ENCODE measurements around the gene TRRAP. TPM values are rescaled to one million over a fixed set of nuclear protein-coding genes. Genes with fewer than 3 reads are reported as not detected.

Gene TRRAP
- total and polyA plus RNA-seq, 5 donors from 2014 or later = 2.9 to 66.5 (median 3.8) TPM

DNA sequence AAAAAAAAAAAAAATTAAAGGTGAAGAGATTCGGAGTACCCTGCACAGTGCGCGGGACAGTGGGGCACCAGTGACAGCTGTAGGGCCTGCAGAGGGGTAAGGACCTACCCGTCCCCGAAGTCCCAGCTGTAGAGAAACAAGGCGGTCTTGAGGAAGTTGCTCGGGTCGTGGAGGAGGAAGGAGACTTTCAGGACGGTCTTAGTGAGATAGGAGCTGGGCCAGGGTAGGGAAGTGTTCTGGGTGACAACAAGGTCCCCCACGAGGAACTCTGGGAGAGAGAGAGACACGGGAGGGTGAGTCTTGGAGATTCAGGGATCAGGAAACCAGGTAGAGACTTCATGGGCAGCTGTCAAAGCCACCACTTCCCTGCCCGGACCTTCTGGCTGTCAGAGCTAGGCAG is 18.3 kb upstream of the TRRAP start:
- Histone ChIP-seq H3K36me3 (ENCODE audit: control insufficient read depth, insufficient read depth, low read length) (no peaks in the 10 kb centered on the region), H3K27me3 (ENCODE audit: control insufficient read depth, insufficient read depth, low read length) (no peaks in the 10 kb centered on the region), H3K27ac (ENCODE audit: insufficient read depth, low read length, poor library complexity, severe bottlenecking) (no peak overlapping the region), H3K9me3 (ENCODE audit: control insufficient read depth in 2 of 2, low read length in 2 of 2) (no peaks in the 10 kb centered on the region), H3K4me1 (ENCODE audit: control insufficient read depth, insufficient read depth, low read length, poor library complexity, severe bottlenecking) (no peaks in the 10 kb centered on the region), H3K4me3 (ENCODE audit: low read depth, low read length) (no peak overlapping the region)
- no peaks in the 10 kb centered on the region for H3K9me3 Mint-ChIP-seq
- no peak overlapping the region for H3K4me3 Mint-ChIP-seq
- H3K27ac Mint-ChIP-seq = no peak overlapping the region
- DNase-seq (no peak), ATAC-seq (ENCODE audit: low read depth in 2 of 2) (no peak)
- peaks cover 30% of the 10 kb centered on the region for H3K27me3 Mint-ChIP-seq
- no peaks in the 10 kb centered on the region for H3K4me1 Mint-ChIP-seq
- H3K36me3 Mint-ChIP-seq = no peaks in the 10 kb centered on the region

DNA sequence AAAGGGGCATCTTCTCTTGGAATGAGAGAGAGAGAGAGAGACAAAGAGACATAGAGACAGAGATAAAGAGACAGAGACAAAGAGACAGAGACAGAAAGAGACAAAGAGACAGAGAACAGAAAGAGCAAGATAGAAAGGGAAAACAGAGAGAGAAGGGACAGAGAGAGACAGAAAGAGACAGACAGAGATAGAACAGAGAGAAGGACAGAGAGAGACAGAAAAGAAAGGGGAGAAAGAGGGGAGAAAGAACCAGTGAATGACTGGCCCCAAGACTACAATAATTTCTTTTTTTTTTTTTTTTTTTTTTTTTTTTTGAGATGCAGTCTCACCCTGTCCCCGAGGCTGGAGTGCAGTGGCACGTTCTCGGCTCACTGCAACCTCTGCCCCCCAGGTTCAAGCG is 16.1 kb upstream of the TRRAP start:
- no peaks in the 10 kb centered on the region for H3K36me3 ChIP-seq (ENCODE audit: control insufficient read depth, insufficient read depth, low read length)
- Mint-ChIP-seq H3K9me3 (no peaks in the 10 kb centered on the region), H3K4me3 (no peak overlapping the region), H3K27ac (no peak overlapping the region), H3K27me3 (peaks cover 37% of the 10 kb centered on the region), H3K4me1 (no peaks in the 10 kb centered on the region), H3K36me3 (no peaks in the 10 kb centered on the region)
- DNase-seq = no peak
- H3K9me3 ChIP-seq (ENCODE audit: control insufficient read depth in 2 of 2, low read length in 2 of 2) = no peaks in the 10 kb centered on the region
- no peaks in the 10 kb centered on the region for H3K27me3 ChIP-seq (ENCODE audit: control insufficient read depth, insufficient read depth, low read length)
- H3K27ac ChIP-seq (ENCODE audit: insufficient read depth, low read length, poor library complexity, severe bottlenecking) = no peak overlapping the region
- ATAC-seq (ENCODE audit: low read depth in 2 of 2) = no peak
- no peak overlapping the region for H3K4me3 ChIP-seq (ENCODE audit: low read depth, low read length)
- no peaks in the 10 kb centered on the region for H3K4me1 ChIP-seq (ENCODE audit: control insufficient read depth, insufficient read depth, low read length, poor library complexity, severe bottlenecking)

DNA sequence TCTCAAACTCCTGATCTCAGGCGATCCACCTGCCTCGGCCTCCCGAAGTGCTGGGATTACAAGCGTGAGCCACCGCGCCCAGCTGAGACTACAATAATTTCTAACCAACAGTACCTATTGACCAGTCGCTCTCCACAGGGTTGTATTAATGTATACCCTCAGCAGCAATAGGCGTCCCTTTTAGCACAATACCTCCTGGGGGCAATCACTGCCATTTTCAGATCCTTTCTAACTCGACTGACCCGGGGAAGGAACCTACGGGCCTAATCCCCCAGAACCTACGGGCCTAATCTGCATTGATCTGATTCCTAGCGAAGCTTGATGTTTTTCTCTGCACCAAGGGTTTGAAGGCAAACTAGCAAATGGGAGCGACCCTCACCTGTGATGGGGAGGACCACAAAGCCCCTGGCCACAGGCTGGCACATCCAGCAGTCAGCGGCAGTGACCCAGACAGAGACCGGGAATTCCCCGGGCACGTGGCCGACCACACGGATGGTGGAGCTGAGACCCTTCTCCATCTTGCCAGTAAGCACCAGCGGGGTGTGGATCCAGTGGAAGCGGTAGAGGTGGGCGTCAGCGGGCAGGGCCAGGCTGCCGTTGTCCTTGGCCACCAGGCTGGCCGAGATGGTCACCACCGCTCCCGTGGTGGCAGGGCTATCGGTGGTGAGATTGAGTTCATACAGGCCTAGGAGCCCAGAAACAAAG is 15.5 kb upstream of the TRRAP start:
- no peaks in the 10 kb centered on the region for H3K4me1 Mint-ChIP-seq
- no peak overlapping the region for H3K4me3 ChIP-seq (ENCODE audit: low read depth, low read length)
- no peak overlapping the region for H3K27ac ChIP-seq (ENCODE audit: insufficient read depth, low read length, poor library complexity, severe bottlenecking)
- H3K27ac Mint-ChIP-seq = no peak overlapping the region
- no peak overlapping the region for H3K4me3 Mint-ChIP-seq
- DNase-seq (no peak), ATAC-seq (ENCODE audit: low read depth in 2 of 2) (no peak)
- H3K36me3 ChIP-seq (ENCODE audit: control insufficient read depth, insufficient read depth, low read length) = no peaks in the 10 kb centered on the region
- no peaks in the 10 kb centered on the region for H3K4me1 ChIP-seq (ENCODE audit: control insufficient read depth, insufficient read depth, low read length, poor library complexity, severe bottlenecking)
- H3K27me3 ChIP-seq (ENCODE audit: control insufficient read depth, insufficient read depth, low read length) = no peaks in the 10 kb centered on the region
- no peaks in the 10 kb centered on the region for H3K9me3 Mint-ChIP-seq
- H3K9me3 ChIP-seq (ENCODE audit: control insufficient read depth in 2 of 2, low read length in 2 of 2) = no peaks in the 10 kb centered on the region
- H3K36me3 Mint-ChIP-seq = no peaks in the 10 kb centered on the region
- peaks cover 36% of the 10 kb centered on the region for H3K27me3 Mint-ChIP-seq

DNA sequence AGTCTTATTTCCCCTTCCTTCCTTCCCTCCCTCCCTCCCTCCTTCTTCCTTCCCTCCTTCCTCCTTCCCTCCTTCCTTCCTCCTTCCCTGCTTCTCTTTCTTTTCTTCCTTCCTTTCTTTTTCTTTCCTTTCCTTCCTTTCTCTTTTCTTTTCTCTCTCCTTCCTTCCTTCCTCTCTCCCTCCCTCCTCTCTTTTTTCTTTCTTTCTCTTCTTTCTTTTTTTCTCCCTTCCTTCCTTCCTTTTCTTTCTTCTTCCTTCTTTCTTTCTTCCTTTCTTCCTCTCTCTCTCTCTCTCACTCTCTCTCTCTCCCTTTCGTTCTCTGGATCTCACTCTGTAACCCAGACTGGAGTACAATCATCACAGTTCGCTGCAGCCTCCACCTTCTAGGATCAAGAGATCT is 14.7 kb upstream of the TRRAP start:
- Histone ChIP-seq H3K27me3 (ENCODE audit: control insufficient read depth, insufficient read depth, low read length) (peaks cover 3% of the 10 kb centered on the region), H3K27ac (ENCODE audit: insufficient read depth, low read length, poor library complexity, severe bottlenecking) (no peak overlapping the region), H3K4me3 (ENCODE audit: low read depth, low read length) (no peak overlapping the region), H3K9me3 (ENCODE audit: control insufficient read depth in 2 of 2, low read length in 2 of 2) (no peaks in the 10 kb centered on the region), H3K36me3 (ENCODE audit: control insufficient read depth, insufficient read depth, low read length) (no peaks in the 10 kb centered on the region), H3K4me1 (ENCODE audit: control insufficient read depth, insufficient read depth, low read length, poor library complexity, severe bottlenecking) (no peaks in the 10 kb centered on the region)
- H3K36me3 Mint-ChIP-seq = no peaks in the 10 kb centered on the region
- no peaks in the 10 kb centered on the region for H3K4me1 Mint-ChIP-seq
- DNase-seq (no peak), ATAC-seq (ENCODE audit: low read depth in 2 of 2) (no peak)
- peaks cover 38% of the 10 kb centered on the region for H3K27me3 Mint-ChIP-seq
- H3K27ac Mint-ChIP-seq = no peak overlapping the region
- H3K4me3 Mint-ChIP-seq = no peak overlapping the region
- H3K9me3 Mint-ChIP-seq = no peaks in the 10 kb centered on the region

DNA sequence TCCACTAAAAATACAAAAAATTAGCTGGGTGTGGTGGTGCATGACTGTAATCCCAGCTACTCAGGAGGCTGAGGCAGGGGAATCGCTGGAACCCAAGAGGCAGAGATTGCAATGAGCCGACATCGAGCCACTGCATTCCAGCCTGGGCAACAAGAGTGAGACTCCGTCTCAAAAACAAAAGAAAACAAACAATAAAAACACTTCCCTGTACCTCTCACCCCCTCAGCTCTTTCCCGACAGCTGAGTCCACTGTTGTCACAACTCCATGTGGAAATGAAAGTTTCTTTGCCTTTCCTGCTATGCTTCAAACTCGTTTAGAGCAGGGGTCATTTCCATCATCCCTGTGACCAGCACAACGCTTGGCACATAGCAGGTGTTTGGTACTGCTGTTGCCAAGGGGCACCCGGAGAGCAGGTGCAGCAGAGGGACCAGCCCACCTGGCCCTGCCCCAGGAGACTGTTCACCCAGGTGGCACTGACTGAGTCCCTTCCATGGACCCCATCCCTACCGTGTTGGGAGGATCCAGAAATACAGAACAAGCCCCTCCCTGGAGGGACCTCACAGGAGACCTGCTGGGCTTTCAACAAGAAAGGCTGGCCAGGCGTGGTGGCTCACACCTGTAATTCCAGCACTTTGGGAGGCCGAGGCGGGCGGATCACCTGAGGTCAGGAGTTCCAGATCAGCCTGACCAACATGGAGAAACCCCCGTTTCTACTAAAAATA is 13.4 kb upstream of the TRRAP start:
- Mint-ChIP-seq H3K4me1 (peaks cover 0 to 3% (median 0%) of the 10 kb centered on the region in 4 donors), H3K27ac (peak overlapping the region in 1 of 3 donors; percentile 60), H3K4me3 (no peak overlapping the region), H3K36me3 (no peaks in the 10 kb centered on the region), H3K9me3 (no peaks in the 10 kb centered on the region), H3K27me3 (peaks cover 41% of the 10 kb centered on the region)
- H3K9me3 ChIP-seq (ENCODE audit: control insufficient read depth in 2 of 2, low read length in 2 of 2) = no peaks in the 10 kb centered on the region
- H3K4me1 ChIP-seq (ENCODE audit: control insufficient read depth, insufficient read depth, low read length, poor library complexity, severe bottlenecking) = peaks cover 8% of the 10 kb centered on the region
- ATAC-seq (ENCODE audit: low read depth in 2 of 2) = no peak
- no peak overlapping the region for H3K4me3 ChIP-seq (ENCODE audit: low read depth, low read length)
- no peak for DNase-seq
- H3K27me3 ChIP-seq (ENCODE audit: control insufficient read depth, insufficient read depth, low read length) = peaks cover 4% of the 10 kb centered on the region
- H3K36me3 ChIP-seq (ENCODE audit: control insufficient read depth, insufficient read depth, low read length) = no peaks in the 10 kb centered on the region
- no peak overlapping the region for H3K27ac ChIP-seq (ENCODE audit: insufficient read depth, low read length, poor library complexity, severe bottlenecking)

DNA sequence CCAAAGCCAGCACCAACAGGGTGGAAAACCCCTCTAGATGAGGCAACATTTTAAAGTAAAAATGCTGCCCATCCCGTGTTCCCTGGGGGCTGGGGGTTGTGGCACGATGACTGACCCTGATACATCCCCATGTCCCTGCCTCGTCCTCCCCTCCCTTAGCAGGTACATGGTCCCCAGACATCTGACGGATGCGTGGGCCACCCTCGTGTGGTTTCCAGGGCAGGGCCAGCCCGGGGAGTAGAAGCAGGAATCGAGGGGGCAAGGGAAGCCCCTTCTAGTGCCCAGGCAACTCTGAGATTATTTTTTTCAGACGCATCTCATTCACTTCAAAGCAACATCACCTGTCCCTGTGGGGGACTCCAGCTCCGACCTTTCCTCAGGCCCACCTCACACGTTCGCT is 12.0 kb upstream of the TRRAP start:
- peaks cover 0 to 10% (median 0%) of the 10 kb centered on the region in 4 donors for H3K4me1 Mint-ChIP-seq
- peaks cover 48% of the 10 kb centered on the region for H3K27me3 Mint-ChIP-seq
- peaks cover 4% of the 10 kb centered on the region for H3K27me3 ChIP-seq (ENCODE audit: control insufficient read depth, insufficient read depth, low read length)
- no peak overlapping the region for H3K27ac ChIP-seq (ENCODE audit: insufficient read depth, low read length, poor library complexity, severe bottlenecking)
- peak overlapping the region in 1 of 4 donors; percentile 5 for H3K4me3 Mint-ChIP-seq
- ATAC-seq (ENCODE audit: low read depth in 2 of 2) (no peak), DNase-seq (no peak)
- no peak overlapping the region for H3K4me3 ChIP-seq (ENCODE audit: low read depth, low read length)
- H3K36me3 ChIP-seq (ENCODE audit: control insufficient read depth, insufficient read depth, low read length) = no peaks in the 10 kb centered on the region
- H3K4me1 ChIP-seq (ENCODE audit: control insufficient read depth, insufficient read depth, low read length, poor library complexity, severe bottlenecking) = peaks cover 14% of the 10 kb centered on the region
- H3K9me3 Mint-ChIP-seq = no peaks in the 10 kb centered on the region
- H3K36me3 Mint-ChIP-seq = no peaks in the 10 kb centered on the region
- H3K9me3 ChIP-seq (ENCODE audit: control insufficient read depth in 2 of 2, low read length in 2 of 2) = no peaks in the 10 kb centered on the region
- no peak overlapping the region for H3K27ac Mint-ChIP-seq

DNA sequence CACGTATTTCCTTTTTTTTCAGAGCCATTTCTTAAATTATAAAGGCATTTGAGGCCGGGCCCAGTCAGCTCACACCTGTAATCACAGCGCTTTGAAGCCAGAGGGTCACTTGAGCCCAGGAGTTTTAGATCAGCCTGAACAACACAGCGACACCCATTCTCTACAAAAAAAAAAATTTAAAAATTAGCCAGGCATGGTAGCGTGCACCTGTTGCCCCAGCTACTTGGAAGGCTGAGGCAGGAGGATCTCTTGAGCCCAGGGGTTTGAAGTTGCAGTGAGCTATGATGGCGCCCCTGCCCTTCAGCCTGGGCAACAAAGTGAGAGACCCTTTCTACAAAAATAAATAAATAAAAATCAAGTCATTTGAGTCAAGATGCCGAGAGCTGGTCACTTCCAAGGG is 11.6 kb upstream of the TRRAP start:
- no peak for ATAC-seq (ENCODE audit: low read depth in 2 of 2)
- no peak overlapping the region for H3K27ac Mint-ChIP-seq
- Histone ChIP-seq H3K4me1 (ENCODE audit: control insufficient read depth, insufficient read depth, low read length, poor library complexity, severe bottlenecking) (peaks cover 14% of the 10 kb centered on the region), H3K4me3 (ENCODE audit: low read depth, low read length) (no peak overlapping the region), H3K36me3 (ENCODE audit: control insufficient read depth, insufficient read depth, low read length) (no peaks in the 10 kb centered on the region), H3K27ac (ENCODE audit: insufficient read depth, low read length, poor library complexity, severe bottlenecking) (no peak overlapping the region), H3K9me3 (ENCODE audit: control insufficient read depth in 2 of 2, low read length in 2 of 2) (no peaks in the 10 kb centered on the region), H3K27me3 (ENCODE audit: control insufficient read depth, insufficient read depth, low read length) (peaks cover 4% of the 10 kb centered on the region)
- no peaks in the 10 kb centered on the region for H3K36me3 Mint-ChIP-seq
- no peak for DNase-seq
- H3K27me3 Mint-ChIP-seq = peaks cover 49% of the 10 kb centered on the region
- peak overlapping the region in 1 of 4 donors; percentile 5 for H3K4me3 Mint-ChIP-seq
- H3K4me1 Mint-ChIP-seq = peaks cover 0 to 10% (median 0%) of the 10 kb centered on the region in 4 donors
- H3K9me3 Mint-ChIP-seq = no peaks in the 10 kb centered on the region

DNA sequence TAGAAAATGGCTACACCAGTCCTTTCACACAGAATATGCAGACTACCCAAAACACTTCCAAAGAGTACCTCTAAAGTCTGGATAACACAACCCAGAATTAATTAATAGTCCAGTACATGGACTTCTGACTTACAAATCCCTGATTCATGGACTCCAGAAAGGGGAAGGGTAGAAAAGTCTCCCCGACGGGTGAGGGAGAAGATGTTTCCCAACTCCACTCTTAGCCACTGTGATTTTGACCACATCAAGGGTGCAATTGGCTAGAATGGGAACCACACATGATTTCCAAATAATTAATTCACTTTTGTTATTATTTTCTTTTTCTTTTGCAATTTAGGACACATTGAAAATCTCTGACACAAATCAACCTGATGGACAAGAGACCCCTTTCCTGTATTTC is 9.9 kb upstream of the TRRAP start:
- H3K4me3 Mint-ChIP-seq = peak overlapping the region in 2 of 4 donors; percentile 1 to 59
- H3K36me3 Mint-ChIP-seq = no peaks in the 10 kb centered on the region
- no peaks in the 10 kb centered on the region for H3K36me3 ChIP-seq (ENCODE audit: control insufficient read depth, insufficient read depth, low read length)
- no peak overlapping the region for H3K27ac ChIP-seq (ENCODE audit: insufficient read depth, low read length, poor library complexity, severe bottlenecking)
- peaks cover 0 to 10% (median 0%) of the 10 kb centered on the region in 4 donors for H3K4me1 Mint-ChIP-seq
- peaks cover 14% of the 10 kb centered on the region for H3K4me1 ChIP-seq (ENCODE audit: control insufficient read depth, insufficient read depth, low read length, poor library complexity, severe bottlenecking)
- H3K27me3 Mint-ChIP-seq = peaks cover 49% of the 10 kb centered on the region
- ATAC-seq (ENCODE audit: low read depth in 2 of 2) (no peak), DNase-seq (no peak)
- peaks cover 4% of the 10 kb centered on the region for H3K27me3 ChIP-seq (ENCODE audit: control insufficient read depth, insufficient read depth, low read length)
- H3K4me3 ChIP-seq (ENCODE audit: low read depth, low read length) = no peak overlapping the region
- no peaks in the 10 kb centered on the region for H3K9me3 Mint-ChIP-seq
- no peak overlapping the region for H3K27ac Mint-ChIP-seq
- H3K9me3 ChIP-seq (ENCODE audit: control insufficient read depth in 2 of 2, low read length in 2 of 2) = no peaks in the 10 kb centered on the region
